ELF-1 (cell line): Measurements from ENCODE around the gene HSPG2.

Experiments
- DNase-seq: peaks from one replicate; pipeline ENCODE4 v3.0.0-alpha.2; 2016; ENCODE audit warnings: low read depth, low spot score

Gene HSPG2

GRCh38 chr1:21899267-21899810, 37.8 kb downstream of the HSPG2 start:
- no peak for DNase-seq

DNA sequence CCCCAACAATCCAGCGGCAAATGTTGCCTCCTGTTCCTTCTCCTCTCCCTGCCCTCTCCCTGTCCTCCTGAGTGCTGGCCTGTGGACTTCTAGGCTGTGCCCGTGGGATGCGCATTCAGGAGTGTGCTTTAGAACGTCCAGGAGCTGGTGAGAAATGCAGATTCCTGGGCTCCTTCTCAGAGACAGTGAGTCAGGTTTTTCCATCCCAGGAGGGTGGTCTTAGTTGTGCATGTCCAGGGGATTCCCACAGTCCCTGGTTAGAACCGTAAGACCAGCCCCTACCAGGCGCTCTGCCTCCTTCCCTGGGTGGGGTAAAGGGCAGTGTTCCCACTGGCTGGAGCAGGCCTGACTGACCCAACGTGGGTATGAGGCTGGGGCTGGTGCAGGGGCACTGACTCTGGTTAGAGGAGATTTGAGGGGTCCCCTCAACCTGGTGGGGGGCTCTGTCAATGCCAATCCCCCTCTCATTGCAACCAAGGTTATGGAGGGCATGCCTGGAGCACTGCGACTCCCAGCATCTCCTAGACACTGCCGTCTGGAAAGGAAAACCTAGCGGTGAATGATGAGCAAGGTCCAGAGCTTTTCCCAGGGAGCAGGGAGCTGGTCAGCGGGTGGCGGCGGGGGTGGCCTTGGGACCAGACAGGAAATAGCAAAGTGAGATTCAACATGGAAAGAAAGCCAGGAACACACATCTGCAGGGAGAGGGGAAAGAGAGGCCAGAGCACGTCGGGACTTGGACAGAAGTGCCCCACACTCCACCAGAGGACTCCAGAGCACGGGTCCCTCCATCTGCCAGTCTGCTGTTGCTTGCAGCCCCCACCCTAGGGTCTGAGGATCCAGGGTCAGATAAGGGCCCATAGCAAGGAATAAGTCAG, 38.5 kb downstream of the HSPG2 start:
- DNase-seq = no peak

DNA sequence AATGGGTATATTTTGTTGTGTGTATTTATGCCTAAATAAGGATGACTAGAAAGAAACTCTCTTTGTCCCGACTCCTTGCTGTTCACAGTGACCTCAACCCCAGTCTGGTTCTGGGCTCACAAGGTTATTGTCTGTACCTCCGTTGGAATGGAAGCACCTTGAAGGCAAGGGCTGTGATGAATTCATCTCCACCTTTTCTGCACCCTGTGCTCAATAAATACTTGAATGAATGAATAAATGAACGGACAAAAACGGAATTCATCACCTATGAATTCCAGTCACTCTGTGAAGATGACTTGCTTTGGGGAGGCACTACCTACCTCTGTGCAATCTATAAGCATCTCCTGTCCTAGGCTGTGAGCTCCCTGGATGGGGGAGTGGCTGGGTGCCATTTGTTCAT, 39.3 kb downstream of the HSPG2 start:
- no peak for DNase-seq

GRCh38 chr1:21896652-21897532, 40.2 kb downstream of the HSPG2 start:
- peak; percentile 88 for DNase-seq

- DNase-seq = no peak
These were observed 41.1 kb downstream of the HSPG2 start for GRCh38 chr1:21896026-21896425.

GRCh38 chr1:21894034-21894881, 42.9 kb downstream of the HSPG2 start:
- no peak for DNase-seq

GRCh38 chr1:21893046-21893805, 43.9 kb downstream of the HSPG2 start:
- DNase-seq = no peak

- no peak for DNase-seq
These were observed 45.3 kb downstream of the HSPG2 start for GRCh38 chr1:21891621-21892479.

GRCh38 chr1:21891081-21891480, 46.0 kb downstream of the HSPG2 start:
- DNase-seq = no peak

- DNase-seq = no peak
These were observed 48.6 kb downstream of the HSPG2 start for GRCh38 chr1:21888500-21888899.

GRCh38 chr1:21887796-21888195, 49.3 kb downstream of the HSPG2 start:
- DNase-seq = no peak

DNA sequence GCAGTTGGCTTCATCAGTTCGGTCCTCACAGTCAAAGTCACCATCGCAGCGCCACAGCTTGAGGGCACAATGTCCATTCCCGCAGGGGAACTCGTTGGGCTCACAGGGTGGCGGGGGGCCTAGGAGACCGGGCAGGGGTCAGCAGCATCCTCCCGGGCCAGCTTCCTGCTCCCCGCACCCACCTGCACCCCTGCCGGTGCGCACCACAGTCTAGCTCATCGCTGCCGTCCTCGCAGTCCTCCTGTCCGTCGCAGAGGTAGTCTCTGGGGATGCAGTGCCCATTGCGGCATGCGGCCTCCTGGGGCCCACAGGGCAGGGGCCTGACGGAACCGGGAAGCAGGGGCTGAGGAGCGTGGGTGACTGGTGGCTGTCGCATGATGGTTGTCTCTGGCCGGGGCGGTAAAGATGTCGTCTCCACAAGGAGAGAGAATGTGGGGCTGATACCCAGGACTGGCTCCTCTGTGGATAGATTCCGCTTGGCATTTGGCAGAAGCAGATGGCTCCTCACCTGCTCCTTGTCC, 49.8 kb downstream of the HSPG2 start:
- no peak for DNase-seq

DNA sequence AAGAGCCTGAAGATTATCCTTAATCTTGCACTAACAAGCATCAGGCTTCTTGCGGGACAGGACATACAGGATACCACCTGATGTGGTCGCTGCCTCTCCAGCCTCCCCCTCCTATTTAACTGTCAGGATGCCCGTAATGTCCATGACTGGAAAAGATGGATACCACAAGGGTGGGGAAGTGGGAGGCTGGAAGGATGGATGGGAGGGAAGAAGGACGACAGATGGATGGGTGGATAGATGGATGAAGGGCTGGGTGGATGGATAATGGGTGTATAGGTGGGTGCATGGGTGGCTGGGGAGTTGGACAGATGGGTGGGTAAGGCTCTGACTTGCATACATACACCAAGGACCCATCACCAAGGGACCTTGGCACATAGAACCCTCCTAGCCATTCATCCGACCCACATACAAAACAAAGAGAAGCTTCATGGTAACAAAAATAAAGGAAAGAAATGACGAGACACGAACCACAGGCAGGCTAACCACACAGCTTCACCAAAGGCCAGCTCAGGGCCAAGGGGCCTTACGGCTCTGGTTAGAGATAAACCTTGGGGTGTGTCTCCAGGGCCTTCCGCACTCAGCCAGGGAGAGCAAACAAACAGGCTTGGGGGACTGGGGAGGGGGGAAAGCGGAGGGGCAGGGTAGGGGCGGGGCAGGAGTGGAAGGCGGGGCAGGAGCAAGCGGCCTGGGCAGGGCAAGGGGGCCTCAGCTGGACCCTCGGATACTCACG, 50.5 kb downstream of the HSPG2 start:
- DNase-seq = no peak

DNA sequence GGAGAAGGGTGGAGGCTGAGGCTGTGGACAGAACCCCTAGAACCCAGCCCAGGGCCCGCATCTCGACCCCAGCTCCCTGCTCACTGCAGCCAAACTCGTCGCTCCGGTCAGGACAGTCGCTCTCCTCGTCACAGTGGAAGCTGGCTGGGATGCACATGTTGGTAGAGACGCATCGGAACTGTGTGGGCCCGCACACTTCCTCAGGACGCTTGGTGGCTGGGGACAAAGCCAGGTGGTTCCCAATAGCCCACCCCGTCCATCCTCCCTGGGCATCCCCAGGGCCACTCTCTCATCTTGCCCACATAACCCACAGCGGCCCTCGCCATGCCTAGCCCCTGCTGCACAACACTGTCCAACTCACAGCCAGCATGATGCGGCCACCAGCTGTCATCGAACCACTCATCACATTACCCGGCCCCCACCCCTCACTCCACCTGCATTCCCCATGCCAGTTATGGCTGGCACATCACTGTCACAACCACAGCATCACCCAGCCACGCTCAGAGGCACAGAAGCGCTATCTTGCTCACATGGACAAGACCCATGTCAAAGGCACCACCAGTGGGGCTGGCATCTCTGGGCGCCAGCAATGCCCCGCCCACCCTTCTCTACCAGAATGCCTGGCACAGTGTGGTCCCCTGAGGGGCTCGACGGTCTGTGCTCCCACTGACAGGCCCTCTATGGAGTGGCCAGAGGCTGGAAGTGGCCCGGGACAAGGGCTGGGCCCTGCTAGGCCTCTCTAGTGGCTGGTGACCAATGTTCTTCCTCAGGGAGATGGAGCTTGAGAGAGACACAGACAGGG, 51.7 kb downstream of the HSPG2 start:
- no peak for DNase-seq

DNA sequence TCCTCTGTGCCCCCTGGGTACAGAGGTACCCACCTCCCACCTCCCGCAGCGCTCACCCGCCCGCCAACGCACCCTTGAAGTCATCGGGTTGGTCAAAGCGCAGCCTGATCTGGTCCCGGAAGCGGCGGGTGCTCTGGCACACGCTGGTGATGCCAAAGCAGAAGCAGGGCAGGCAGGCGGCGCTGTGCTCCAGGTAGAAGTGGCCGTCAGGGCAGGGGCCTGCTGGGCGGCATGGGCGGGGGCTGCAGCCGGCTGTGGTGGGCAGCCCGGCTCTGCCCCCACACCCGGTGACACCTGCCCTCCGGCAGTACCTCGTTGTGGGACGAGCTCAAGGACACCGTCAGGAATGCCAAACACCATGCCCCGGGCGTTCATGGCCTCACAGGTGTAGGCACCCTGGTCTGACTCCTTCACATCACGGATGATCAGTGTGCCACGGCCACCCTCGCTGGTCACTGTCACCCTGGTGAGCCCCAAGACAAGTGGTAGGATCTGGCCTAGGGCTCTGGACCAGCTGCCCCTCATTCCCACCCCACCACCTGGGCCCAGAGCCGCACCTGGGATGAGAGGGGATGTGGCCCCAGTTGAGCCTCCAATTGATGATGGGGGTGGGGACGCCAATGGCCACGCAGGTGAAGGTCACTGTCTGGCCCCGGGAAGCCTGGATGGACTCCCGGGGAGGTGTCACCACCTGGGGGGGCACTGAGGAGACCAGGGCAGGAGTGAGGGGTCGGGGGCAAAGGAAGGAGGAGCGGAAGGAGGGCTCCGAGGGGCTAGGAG, 52.5 kb downstream of the HSPG2 start:
- no peak for DNase-seq

DNA sequence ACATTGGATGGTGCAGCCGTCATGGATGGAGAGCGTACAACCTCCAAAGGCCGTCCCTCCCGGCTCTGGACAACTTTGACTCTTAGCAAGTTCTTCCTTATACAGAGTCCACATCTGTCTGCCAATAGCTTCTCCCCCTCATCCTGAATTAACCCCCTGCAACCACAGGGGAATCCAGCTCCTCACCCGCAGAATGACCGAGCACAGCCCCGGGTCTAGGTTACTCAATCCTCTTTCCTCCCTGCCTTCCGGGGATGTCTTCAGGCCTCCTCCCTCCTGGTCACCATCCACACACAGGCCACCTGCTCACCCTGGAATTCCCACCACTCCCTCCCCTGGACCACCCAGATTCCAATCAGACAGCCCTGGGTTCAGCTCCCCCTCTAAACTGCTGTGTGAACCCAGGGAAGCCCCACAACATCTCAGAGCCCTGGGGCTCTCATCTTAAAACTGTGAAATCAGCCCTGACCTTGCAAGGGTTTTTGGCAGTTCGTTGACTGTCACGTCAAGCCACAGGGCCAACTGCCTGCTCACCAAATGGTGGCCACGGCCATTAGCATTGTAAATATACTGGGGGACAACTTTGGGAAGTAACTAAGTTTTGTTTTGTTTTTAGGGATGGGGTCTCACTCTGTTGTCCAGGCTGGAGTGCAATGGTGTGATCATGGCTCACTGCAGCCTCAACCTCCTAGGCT, 54.2 kb downstream of the HSPG2 start:
- no peak for DNase-seq

DNA sequence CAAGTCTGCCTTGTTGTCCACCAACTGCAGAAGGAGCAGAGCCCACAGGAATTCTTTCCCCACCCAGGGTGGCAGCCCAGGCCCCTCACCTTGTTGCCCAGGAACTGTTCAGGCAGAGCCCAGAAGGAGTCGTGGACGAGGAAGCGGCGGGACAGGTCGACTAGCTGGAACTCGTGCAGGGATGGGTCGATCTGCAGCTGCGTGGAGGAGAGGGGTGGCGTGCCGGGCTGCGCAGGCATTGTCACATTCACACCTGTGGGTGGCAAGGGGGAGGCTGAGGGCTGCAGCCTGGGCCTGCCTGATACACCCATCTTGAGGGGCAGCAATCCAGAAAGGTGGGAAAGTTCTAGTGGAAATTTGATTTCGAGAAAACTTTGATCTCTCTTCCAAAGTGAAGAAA, 55.9 kb downstream of the HSPG2 start:
- DNase-seq = no peak
